Ishikawa (cell line): ENCODE data around the gene NCF2.

Source experiments
- CEBPB ChIP-seq: IDR thresholded peaks from 2 replicates; pipeline ENCODE4 v1.6.1; 2012
- EP300 ChIP-seq: IDR thresholded peaks from 2 replicates; pipeline ENCODE4 v1.6.1; 2012; ENCODE audit warnings: borderline replicate concordance
- MAX ChIP-seq: IDR thresholded peaks from 2 replicates; pipeline ENCODE4 v1.6.1; 2012
- REST ChIP-seq: IDR thresholded peaks from 2 replicates; pipeline ENCODE4 v1.6.1; 2012; ENCODE audit warnings: low read depth, mild to moderate bottlenecking
- TAF1 ChIP-seq: IDR thresholded peaks from 2 replicates; pipeline ENCODE4 v1.6.1; 2012; ENCODE audit warnings: low read depth, mild to moderate bottlenecking
- TEAD4 ChIP-seq: IDR thresholded peaks from 2 replicates; pipeline ENCODE4 v1.6.1; 2012
- YY1 ChIP-seq: IDR thresholded peaks from 2 replicates; pipeline ENCODE4 v1.6.1; 2012; ENCODE audit warnings: low read depth

- no peak for TF ChIP-seq TAF1
- no peak for TF ChIP-seq MAX
- TF ChIP-seq YY1: no peak
- TF ChIP-seq EP300: no peak
- TF ChIP-seq TEAD4: no peak
- no peak for TF ChIP-seq CEBPB
- no peak for TF ChIP-seq REST
Measured at GRCh38 chr1:183577897-183578465, 12.3 kb downstream of the NCF2 start.
